ENCODE data around the gene PRADC1. TPM values are rescaled to one million over a fixed set of nuclear protein-coding genes. Genes with fewer than 3 reads are reported as not detected.

PRADC1 gene
- total RNA-seq, 4 donors from 2014 or later, result 9.7 to 30.2 (median 23.3) TPM

GRCh38 chr2:73227086-73227485 is 6.0 kb downstream of the PRADC1 start:
- DNase-seq (ENCODE audit: low spot score in 2 of 2), result no peak
- intact Hi-C loops (cut with DNase I; ENCODE audit: low total_unique reads), result no loop called here
- 86 to 92% methylated on average over 3 of the region's 3 CpGs for WGBS, 2 donors
- H3K4me3 ChIP-seq (ENCODE audit: low read depth, poor library complexity, severe bottlenecking), result no peak overlapping the region
- TF ChIP-seq POLR2A (IDR thresholded peaks at IDR 0.05) (no peak), CTCF (IDR thresholded peaks at IDR 0.05) (no peak)

- WGBS, 2 donors, result 79 to 89% methylated on average over 9 of the region's 9 CpGs
- TF ChIP-seq POLR2A (IDR thresholded peaks at IDR 0.05) (no peak), CTCF (IDR thresholded peaks at IDR 0.05) (no peak)
- no peak overlapping the region for H3K4me3 ChIP-seq (ENCODE audit: low read depth, poor library complexity, severe bottlenecking)
- DNase-seq (ENCODE audit: low spot score in 2 of 2), result no peak
- intact Hi-C loops (cut with DNase I; ENCODE audit: low total_unique reads), result no loop called here
These were observed 7.3 kb downstream of the PRADC1 start for GRCh38 chr2:73225513-73226360.

- 82 to 91% methylated on average over 4 of the region's 4 CpGs for WGBS, 2 donors
- intact Hi-C loops (cut with DNase I; ENCODE audit: low total_unique reads), result no loop called here
- no peak for DNase-seq (ENCODE audit: low spot score in 2 of 2)
- TF ChIP-seq POLR2A (IDR thresholded peaks at IDR 0.05), result no peak
- TF ChIP-seq CTCF (IDR thresholded peaks at IDR 0.05), result no peak
- H3K4me3 ChIP-seq (ENCODE audit: low read depth, poor library complexity, severe bottlenecking), result no peak overlapping the region
These were observed 9.2 kb downstream of the PRADC1 start for GRCh38 chr2:73223821-73224220.

- H3K4me3 ChIP-seq (ENCODE audit: low read depth, poor library complexity, severe bottlenecking), result no peak overlapping the region
- intact Hi-C loops (cut with DNase I; ENCODE audit: low total_unique reads), result no loop called here
- TF ChIP-seq CTCF (IDR thresholded peaks at IDR 0.05), result no peak
- no peak for TF ChIP-seq POLR2A (IDR thresholded peaks at IDR 0.05)
- no peak for DNase-seq (ENCODE audit: low spot score in 2 of 2)
These were observed 14.7 kb downstream of the PRADC1 start for GRCh38 chr2:73218298-73218697.

GRCh38 chr2:73217826-73218225 is 15.2 kb downstream of the PRADC1 start:
- H3K4me3 ChIP-seq (ENCODE audit: low read depth, poor library complexity, severe bottlenecking), result no peak overlapping the region
- 76 to 78% methylated on average over 2 of the region's 2 CpGs for whole genome bisulfite sequencing, 2 donors
- DNase-seq (ENCODE audit: low spot score in 2 of 2), result no peak
- intact Hi-C loops (cut with DNase I; ENCODE audit: low total_unique reads), result no loop called here
- TF ChIP-seq CTCF (IDR thresholded peaks at IDR 0.05), result no peak
- TF ChIP-seq POLR2A (IDR thresholded peaks at IDR 0.05), result no peak

GRCh38 chr2:73217160-73217559 is 15.9 kb downstream of the PRADC1 start:
- intact Hi-C loops (cut with DNase I; ENCODE audit: low total_unique reads), result no loop called here
- no peak for DNase-seq (ENCODE audit: low spot score in 2 of 2)
- TF ChIP-seq POLR2A (IDR thresholded peaks at IDR 0.05) (no peak), CTCF (IDR thresholded peaks at IDR 0.05) (no peak)
- 88 to 93% methylated on average over 5 of the region's 5 CpGs for WGBS, 2 donors
- no peak overlapping the region for H3K4me3 ChIP-seq (ENCODE audit: low read depth, poor library complexity, severe bottlenecking)
